ENCODE measurements around the gene SPPL2A.

DNA sequence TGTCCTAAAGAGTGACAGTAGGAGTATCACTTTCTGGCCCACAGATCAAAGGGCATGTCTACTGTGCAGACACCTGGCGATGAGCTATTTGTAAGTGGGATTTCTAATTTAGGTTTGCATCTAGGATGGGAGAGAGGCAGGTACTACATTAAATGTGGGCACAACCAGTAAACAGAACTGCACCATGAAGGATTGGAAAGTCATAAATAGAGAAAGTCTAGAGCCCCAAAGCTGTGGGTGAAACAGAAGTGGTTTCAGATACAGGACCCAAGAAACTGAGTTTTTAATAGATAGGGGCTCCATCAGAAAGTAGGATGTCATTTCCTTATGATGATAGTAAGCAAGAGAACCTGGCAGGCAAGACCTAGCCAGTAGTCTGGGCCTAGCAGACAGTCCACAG lies 35.2 kb upstream of the SPPL2A start:
- TF ChIP-seq EZH2 (IDR thresholded peaks at IDR 0.05; ENCODE audit: borderline replicate concordance, low read depth, low read length, severe bottlenecking): no peak
- TF ChIP-seq, protein P1, sequence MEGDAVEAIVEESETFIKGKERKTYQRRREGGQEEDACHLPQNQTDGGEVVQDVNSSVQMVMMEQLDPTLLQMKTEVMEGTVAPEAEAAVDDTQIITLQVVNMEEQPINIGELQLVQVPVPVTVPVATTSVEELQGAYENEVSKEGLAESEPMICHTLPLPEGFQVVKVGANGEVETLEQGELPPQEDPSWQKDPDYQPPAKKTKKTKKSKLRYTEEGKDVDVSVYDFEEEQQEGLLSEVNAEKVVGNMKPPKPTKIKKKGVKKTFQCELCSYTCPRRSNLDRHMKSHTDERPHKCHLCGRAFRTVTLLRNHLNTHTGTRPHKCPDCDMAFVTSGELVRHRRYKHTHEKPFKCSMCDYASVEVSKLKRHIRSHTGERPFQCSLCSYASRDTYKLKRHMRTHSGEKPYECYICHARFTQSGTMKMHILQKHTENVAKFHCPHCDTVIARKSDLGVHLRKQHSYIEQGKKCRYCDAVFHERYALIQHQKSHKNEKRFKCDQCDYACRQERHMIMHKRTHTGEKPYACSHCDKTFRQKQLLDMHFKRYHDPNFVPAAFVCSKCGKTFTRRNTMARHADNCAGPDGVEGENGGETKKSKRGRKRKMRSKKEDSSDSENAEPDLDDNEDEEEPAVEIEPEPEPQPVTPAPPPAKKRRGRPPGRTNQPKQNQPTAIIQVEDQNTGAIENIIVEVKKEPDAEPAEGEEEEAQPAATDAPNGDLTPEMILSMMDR (IDR thresholded peaks at IDR 0.05; ENCODE audit: borderline replicate concordance, extremely low read depth, low read length, poor library complexity, severe bottlenecking): no peak

Data from DND-41 (cell line).